Measurements from ENCODE around the gene COL4A5.
"Not testable (repeated sequence)": the region's sequence is repeated elsewhere in the genome, so short reads cannot be mapped to it uniquely, and the experiment has no call there.

The COL4A5 gene

DNA sequence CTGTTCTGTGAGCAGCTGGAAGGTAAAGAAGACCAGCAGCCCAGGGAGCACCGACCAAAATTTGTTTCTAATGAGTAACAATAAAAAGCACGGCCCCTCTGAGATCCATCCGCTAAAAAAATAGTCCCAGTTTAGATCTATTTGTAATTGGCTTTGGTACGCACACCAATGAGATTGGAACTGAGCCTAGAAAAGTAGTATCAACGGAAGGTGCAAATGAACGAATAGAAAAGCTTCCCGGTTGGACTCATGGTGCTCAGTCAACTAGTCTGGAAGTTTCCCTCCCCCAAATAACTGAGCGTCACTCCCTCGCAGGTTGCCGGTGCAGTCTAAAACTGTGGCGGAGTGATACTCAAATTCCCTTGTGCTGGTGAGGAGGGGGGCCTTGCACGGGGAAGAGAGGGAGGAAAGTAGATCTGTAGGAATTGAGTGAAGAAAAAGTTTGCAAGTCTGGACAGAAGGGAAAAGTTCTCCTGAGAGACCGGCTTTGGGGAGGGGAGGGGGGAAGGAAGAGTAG lies at the start of gene COL4A5:
Gene COL4A5, plus strand, starts transcription at position 413 of the 517 bp plus-strand sequence. CDS start 288 bp downstream, outside the sequence.
- DNase-seq, result peak; percentile 6

DNA sequence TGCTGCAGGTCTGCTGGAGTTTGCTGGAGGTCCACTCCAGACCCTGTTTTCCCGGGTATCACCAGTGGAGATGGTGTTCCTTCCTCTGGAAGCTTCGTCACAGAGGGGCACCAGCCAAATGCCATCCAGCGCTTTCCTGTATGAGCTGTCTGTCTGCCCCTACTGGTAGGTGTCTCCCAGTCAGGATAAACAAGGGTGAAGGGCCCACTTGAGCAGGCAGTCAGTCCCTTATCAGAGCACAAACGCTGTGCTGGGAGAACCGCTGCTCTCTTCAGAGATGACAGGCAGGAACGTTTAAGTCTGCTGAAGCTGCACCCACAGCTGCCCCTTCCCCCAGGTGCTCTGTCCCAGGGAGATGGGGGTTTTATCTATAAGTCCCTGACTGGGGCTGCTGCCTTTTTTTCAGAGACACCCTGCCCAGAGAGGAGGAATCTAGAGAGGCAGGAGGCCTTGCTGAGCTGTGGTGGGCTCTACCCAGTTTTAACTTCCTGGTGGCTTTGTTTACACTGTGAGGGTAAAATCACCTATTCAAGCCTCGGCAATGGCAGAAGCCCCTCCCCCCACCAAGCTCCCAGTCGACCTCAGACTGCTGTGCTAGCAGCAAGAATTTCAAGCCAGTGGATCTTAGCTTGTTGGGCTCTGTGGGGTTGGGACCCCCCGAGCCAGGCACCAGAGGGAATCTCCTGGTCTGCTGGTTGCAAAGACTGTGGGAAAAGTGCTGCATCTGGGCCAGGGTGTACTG lies 48.5 kb upstream of the COL4A5 start:
- DNase-seq, result not testable (repeated sequence)

DNA sequence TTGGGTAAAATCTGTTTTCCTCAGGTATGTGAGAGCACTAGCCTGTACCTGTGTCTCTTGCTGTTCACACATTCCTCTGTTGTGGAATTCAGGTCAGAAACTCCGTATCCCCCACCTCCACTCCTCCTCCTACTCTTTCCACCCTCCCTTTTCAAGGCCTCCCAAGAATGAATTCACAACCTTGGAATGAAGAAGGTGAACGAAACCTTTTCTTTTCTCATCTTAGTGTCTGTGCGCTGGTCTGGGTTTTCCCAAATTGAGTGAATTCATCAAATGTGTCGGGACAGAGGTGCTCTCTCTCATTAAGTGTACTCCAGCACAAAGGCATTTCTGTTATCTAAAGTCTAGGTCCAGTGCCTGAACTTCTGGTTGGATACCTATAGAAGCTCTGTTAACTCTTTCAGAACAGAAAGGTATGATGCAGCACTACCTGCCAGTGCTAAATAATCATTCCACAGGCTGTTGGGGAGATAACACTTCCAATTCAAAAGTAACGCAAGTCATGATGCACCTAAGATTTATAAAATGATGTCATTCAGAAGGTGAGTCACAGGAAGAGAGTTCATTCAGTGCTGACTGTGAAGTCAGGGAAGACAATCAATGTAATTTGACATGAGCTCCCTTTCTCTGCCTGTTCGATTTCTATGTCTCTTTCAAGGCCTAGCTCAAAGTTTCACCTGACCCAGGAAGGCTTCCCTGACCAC lies 43.3 kb upstream of the COL4A5 start:
- DNase-seq, result no peak

DNA sequence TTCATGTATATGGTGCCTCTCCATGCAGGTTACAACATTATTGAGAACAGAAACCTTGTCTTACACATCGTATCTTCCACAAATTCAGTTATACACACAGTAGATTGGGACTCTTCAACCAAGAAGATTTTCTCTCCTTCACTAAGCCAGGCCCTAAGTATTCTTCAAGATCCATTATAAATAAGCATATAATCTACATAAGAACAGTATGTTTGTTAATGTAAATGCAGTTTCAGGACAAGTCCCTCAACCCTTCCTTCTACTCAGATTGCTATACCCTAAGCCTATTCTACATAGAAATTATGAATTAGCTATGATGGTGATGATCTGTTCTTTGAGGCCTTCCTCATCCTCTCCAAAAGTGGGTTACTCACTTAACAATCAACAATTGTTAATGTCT lies 42.7 kb upstream of the COL4A5 start:
- no peak for DNase-seq

DNA sequence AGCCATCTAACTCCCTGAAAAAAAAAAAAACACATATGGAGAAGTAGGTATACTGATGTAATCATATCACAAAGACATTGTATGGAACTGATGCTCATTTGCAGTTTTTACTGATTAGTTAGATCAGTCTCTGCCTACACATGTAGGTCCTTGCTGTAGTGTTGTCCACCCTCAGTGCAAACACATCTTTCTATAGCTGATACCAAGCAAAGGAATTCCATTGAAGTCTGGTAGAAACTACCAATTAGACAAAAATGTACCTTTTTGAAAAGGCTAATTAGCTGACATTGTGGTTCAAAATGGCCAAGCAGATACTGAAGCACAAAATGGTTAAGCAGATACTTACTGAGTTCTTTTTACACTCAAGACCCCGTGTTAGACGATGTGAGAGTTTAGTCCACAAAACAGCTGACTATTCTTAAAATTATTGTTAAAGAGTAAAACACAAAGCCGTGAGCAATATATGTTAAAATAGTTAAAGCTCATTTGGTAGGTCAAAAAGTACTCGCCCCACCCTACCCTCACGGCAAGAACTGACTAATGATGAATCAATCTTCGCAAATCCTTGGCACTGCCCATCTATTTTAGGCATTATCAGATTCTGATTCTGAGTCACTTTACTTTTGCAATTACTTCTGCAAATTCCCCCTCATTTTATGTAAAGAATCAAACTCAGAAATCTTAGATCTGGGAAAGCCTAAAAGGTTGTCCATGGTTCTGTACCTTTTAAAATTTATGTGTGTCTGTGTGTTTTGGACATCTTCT lies 41.8 kb upstream of the COL4A5 start:
- no peak for DNase-seq

DNA sequence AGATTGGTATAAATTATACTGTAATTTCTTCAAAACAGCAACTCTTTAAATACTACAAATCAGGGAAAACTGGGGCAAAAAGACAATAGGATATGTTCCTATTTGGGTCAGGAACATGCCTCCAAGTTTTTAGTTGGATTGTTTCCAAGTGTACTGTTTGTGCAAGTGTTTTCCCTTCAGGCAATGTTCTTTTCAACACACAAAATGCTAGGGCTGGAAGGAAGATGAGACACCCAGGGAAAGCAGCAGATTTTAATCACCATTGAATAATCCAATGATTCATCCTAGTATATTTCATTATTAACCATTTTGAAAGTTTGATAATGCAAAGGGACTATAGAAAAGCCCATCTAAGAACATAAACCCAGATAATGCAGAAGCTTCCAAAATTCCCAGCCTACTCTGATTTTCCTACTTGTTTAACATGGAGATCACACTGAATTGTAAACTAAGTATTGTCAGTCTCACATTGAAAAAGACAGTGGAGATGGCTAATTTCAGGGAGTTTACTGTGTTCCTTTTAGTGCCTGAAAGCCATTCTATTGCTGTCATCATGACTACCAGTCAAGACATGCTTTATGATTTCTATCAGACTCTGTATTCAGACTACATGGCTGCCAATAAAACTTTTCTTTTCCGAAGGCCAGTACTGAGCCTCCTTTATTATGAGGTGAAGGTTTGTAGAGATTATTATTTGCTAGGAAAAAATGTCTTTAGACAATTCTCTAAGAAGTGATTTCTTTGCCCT lies 40.0 kb upstream of the COL4A5 start:
- DNase-seq, result no peak

DNA sequence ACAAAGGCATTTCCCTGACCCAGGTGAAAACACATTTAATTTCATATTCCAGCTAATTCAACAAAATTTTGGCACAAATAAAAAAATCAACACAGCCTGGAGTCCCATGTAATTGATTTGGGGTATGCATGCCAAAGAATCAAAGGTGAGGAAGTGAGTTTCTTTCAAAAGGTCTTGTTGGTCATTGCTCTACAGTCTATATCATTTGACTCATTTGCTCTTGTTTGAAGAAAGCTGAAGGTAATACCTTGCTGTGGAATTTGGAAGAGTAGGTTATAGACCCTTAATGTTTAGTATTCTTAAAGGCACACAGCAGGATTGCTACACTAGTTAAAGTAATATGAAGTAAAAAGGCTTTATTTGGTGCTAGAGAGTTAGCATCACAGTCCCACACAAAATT lies 26.9 kb upstream of the COL4A5 start:
- no peak for DNase-seq

DNA sequence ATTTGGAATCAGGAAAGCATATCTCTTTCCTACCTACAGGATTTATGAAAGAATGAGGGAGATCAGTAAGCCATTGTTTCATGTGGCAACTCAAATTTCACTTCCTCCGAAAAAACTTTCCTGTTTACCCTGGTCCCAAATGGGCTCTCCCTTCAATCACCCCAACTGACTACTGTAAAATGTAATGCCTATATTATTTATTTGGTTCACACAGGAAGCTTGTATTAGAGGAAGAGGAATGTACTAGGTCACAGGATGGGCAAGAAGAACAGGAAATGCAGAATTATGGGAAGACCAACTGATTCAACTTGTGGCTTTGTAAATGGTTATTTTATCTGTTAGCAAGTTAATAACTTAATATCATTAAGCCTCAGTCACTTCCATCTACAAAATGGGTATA lies 24.5 kb upstream of the COL4A5 start:
- DNase-seq, result no peak

DNA sequence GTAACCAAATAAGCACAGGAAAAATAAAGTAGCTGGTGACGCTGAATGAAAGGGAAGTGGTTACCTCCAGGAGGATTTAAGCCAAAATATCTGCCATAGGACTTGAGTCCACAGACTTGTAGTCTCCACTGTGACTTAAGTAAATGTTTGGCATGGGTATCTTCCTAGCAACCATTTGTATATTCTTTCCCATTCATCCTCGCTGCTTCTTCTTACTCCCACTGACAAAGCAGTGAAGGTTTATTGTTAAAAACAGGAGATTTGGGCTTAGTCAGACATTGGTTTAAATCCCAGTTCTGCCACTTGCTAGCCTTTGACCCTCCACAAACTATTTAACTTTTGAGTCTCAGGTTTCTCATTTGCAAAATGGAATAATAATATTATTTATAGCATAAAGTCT lies 23.7 kb upstream of the COL4A5 start:
- DNase-seq, result no peak

DNA sequence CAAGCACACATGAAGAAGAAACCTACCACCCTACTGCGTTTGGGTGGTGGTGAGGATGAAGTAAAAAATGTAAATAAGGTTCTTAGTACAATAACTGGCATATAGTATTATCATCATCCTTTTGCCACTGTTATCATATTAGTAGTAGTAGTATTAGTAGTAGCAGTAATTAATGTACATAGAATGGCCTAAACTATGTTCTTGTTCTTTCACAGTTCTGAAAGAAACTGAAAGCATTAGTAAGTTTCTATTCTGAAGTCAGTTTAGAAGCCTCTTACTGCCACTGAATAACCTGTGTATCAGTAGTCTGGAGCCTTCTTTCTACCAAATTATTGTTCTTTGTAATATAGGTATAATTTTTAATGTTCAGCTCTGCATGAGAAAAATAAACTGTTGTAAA lies 22.4 kb upstream of the COL4A5 start:
- DNase-seq, result no peak

DNA sequence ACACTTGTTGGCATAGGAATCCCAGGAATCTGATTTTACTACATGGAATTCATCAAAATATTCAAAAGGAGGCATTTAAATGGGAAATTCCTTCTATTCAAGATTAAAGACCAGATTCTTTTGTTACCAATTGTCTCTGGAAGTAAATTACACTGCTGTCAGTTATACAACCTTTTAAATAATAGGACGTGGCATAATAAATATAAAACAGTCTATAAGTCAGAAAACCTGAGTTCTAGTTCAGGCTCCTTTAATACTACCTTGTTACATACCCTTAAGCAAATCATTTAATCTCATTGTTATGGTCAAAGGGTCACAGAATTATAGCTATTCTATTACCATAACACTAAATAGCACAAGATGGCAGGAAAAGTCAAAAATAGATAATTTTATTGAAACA lies 20.2 kb upstream of the COL4A5 start:
- DNase-seq, result no peak

DNA sequence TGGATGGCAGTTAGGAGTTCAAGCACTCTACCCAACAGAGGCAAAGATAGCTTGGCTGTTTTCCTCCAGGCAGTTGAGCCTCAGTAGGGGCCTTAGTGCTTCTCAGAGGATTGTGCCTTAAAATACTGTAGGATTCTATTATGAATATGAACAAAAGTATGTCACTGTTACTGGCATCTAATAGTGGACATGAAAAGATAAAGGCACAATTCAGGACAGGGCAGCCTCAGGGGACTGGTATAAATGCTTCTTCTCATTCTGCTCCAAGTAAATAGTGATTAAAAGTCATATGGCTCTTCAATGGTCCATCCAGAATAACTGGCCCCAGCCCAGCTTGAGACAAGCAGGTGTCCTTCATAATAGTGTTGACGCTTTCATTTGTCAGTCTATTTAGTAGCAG lies 19.2 kb upstream of the COL4A5 start:
- DNase-seq, result no peak

DNA sequence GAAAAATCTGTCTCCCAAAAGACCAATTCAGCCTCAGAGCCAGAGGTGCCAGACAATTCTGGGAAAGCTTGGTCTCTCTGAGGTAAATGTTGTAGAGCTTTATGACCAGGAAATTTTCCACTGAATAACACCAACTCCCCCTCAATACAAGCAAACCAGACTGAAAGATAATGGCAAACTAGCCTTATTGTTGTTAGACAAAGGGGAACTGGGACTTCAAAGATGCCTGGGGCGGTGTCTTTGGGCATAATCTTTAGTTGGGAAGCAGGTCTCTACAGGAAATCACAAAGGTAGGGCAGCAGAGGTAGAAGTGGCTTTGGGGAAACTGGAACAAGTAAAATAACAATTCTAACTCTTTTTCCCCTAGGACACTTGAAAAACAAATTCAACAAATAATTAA lies 13.4 kb upstream of the COL4A5 start:
- no peak for DNase-seq

DNA sequence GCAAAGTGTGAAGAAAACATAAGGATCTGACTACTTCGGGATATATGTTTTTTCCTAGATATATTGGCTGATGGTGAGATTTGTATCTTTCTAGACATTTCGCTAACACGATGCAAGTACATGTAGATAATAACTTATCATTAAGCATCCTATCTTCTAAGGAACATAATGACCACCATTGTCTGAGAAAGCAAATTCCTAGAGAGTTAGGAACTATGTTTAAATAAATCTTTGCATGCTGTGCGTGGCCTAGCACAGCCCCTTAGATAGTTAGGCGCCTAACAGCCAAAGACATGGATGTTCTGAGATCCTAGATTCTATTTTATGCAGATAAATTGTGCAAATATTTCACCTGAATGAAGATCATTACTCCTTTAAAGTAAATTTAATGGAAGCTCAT lies 4.4 kb upstream of the COL4A5 start:
- no peak for DNase-seq

DNA sequence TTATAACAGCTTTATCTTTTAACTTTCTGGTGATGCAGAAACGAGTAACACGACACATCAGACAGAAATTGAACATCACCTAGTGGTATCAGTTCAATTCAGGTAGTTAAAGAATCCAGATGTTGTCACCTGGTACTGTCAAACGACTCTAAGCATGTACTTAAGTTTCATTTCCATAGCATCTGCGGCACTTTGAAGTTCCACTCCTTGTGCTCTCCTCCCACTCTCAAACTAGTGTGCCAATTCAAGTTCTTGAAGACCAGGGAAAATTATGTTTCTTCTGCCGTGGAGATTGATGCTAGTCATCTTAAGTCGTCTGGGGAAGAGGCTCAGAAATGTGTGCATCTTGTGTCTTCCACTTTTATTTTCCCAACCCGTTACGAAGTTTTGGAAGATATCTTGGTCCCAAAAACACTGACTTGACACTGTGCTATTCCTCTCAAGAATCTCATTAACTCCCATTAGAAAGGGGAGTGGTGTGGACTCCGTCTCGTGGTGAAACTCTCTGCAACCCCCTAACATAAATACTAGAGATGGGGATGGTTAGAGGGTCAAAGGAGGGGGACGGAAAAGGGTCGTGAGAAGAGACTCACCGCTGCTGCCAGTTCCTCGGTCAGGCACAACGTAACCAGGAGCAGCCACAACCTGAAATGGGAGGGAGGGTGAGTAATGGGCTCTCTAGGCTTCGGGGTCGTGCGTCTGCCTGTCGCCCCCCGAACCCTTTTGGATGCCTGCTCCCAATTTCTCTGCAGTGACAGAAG lies 2.1 kb upstream of the COL4A5 start:
- DNase-seq, result no peak

DNA sequence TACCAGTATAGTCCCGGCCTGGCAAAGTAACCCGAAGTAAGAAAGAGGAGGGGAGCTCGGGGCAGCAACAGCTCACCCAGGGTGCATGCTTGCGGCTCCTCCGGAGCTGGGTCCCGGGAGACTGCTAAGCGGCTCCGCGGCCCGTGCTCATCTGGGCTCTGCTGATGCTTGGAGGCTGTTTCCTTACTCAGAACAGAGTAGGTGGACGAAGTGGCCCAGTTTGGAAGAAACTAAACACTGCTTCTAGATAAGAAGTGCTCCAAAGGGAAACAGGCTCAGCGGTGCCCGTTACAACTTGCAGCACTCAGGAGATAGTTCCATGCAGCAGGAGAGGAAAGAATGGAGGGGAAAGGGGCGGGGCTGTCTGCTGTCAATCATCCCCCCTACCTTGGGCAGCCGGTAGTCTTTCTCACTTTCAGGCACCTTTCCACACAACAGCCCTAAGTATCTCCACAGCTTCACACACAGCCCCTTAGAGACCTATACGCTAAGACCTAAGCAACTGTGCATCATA lies 1.5 kb upstream of the COL4A5 start, which contains the start of gene COL4A6:
Gene COL4A6, minus strand, starts transcription at position 313 of the 514 bp plus-strand sequence. Its CDS starts 226 bp downstream, at position 87.
- no peak for DNase-seq

DNA sequence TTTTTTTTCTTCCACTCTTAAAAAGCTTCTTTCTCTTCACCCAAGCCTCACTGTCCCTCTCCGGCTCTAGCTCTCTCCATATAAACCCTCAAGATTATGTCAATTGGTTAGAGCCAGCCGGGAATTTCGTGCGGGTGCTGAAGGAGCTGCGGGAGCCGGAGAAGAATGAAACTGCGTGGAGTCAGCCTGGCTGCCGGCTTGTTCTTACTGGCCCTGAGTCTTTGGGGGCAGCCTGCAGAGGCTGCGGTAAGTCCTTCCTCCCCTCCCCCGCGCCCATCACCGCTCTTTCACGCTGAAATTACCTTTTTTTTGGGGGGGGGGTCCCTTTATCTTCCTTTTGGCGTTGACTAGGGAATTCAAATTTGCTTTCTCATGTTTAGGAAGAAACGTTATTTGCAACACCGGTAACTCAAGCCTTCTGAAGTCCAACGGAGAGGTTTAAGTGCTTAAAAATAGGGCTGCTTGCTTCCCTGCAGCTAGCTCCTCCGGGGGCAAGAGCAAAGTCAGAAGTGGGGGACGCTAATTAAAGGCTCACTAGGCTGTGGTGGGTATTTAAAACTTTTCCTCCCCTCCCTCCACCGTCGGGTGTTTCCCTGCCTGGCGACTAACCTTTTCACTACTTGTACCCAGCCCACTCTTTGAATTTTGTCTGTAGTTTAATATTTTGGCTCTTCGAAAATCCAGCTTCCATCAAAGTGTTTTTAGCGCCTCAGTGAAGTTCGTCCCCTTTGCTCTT lies 491 bp downstream of the COL4A5 start:
- peak; percentile 0 for DNase-seq

DNA sequence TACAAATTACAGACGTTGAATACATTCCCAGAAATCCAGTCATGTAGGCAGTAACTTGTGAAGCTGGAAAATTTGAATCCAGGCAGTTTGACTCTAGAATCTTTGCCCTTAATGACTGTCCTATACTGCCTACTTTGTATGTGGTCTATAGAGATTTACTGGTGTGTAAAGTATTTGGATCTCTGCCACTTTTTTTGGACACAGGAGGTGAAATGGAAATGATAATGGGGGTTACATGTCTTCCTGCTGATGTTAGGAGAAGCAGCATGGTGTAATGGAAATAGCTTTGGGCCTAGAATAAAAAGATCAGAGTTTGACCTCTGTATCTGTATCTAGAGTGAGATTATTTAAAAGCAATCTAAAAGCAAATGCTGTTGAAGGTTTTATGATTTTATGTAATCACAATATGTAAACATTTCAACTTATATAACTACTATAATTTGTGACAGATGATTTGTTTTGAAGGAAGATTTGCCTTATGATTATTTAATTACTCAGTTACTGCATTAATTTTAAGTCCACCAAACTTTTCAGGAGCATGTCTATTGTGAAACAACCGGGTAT lies 3.3 kb downstream of the COL4A5 start:
- no peak for DNase-seq

DNA sequence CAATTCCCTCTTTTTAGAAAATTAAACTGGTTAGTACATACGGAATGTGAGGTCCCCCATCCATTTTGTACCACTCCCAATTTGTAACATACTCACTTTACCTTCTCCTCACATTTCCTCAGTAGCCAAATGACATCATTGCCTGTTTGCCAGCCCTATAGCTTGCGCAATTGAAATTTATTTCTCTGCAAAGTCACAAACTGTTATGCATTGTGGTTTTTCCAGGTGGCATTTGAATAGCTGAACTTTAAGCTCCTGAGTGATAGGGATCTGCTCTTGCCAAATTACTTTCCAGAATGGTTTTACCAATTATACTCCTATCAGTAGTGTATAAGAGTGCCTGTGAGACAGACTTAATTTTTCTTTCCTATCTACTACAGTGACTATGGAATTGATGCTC lies 7.7 kb downstream of the COL4A5 start:
- no peak for DNase-seq

DNA sequence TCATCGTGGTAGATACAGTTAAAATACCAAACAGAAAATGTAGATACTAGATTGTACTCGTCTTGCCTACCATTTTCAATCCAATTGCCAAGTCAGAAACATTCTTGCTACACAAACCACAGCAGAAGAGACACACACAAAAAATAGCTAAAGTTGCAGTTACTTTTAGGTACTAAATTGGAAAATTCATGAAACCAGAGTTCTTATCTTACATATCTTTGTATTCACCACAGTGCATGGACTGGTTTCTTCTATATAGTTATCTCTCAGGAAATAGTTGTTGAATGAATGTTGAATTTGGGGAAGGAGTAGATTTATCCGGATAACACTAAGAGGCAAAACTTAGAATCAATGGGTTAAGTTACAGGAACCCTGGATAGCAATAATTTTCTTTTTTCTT lies 14.2 kb downstream of the COL4A5 start:
- no peak for DNase-seq
